Measurements from ENCODE around the gene ATP6AP2.
"Not testable (repeated sequence)": the region's sequence is repeated elsewhere in the genome, so short reads cannot be mapped to it uniquely, and the experiment has no call there.

The ATP6AP2 gene

GRCh38 chrX:40573763-40574162, 7.0 kb upstream of the ATP6AP2 start:
- Histone ChIP-seq H3K4me1 (ENCODE audit: control insufficient read depth, insufficient read depth, low read length) (no peaks in the 10 kb centered on the region), H3K4me3 (ENCODE audit: insufficient read depth, low read depth, low read length) (no peak overlapping the region), H3K27ac (ENCODE audit: insufficient read depth, low read depth, low read length, poor library complexity, severe bottlenecking) (no peak overlapping the region), H3K27me3 (ENCODE audit: control insufficient read depth, insufficient read depth, low read length, poor library complexity, severe bottlenecking) (no peaks in the 10 kb centered on the region), H3K36me3 (ENCODE audit: control insufficient read depth, insufficient read depth, low read length) (no peaks in the 10 kb centered on the region), H3K9me3 (ENCODE audit: control insufficient read depth, low read length) (no peaks in the 10 kb centered on the region)
- WGBS, 2 experiments: 65 to 85% methylated on average over 2 of the region's 2 CpGs

GRCh38 chrX:40575411-40575810, 5.4 kb upstream of the ATP6AP2 start:
- 81 to 83% methylated on average over 2 of the region's 2 CpGs for WGBS, 2 experiments
- H3K4me3 ChIP-seq (ENCODE audit: insufficient read depth, low read depth, low read length); H3K27ac ChIP-seq (ENCODE audit: insufficient read depth, low read depth, low read length, poor library complexity, severe bottlenecking); H3K36me3 ChIP-seq (ENCODE audit: control insufficient read depth, insufficient read depth, low read length); H3K27me3 ChIP-seq (ENCODE audit: control insufficient read depth, insufficient read depth, low read length, poor library complexity, severe bottlenecking); H3K4me1 ChIP-seq (ENCODE audit: control insufficient read depth, insufficient read depth, low read length); H3K9me3 ChIP-seq (ENCODE audit: control insufficient read depth, low read length): not testable (repeated sequence)

GRCh38 chrX:40576291-40576690, 4.5 kb upstream of the ATP6AP2 start:
- Histone ChIP-seq H3K4me3 (ENCODE audit: insufficient read depth, low read depth, low read length) (no peak overlapping the region), H3K4me1 (ENCODE audit: control insufficient read depth, insufficient read depth, low read length) (no peaks in the 10 kb centered on the region), H3K27me3 (ENCODE audit: control insufficient read depth, insufficient read depth, low read length, poor library complexity, severe bottlenecking) (no peaks in the 10 kb centered on the region), H3K27ac (ENCODE audit: insufficient read depth, low read depth, low read length, poor library complexity, severe bottlenecking) (no peak overlapping the region), H3K9me3 (ENCODE audit: control insufficient read depth, low read length) (no peaks in the 10 kb centered on the region), H3K36me3 (ENCODE audit: control insufficient read depth, insufficient read depth, low read length) (no peaks in the 10 kb centered on the region)
- 80 to 91% methylated on average over 2 of the region's 3 CpGs for WGBS, 2 experiments

GRCh38 chrX:40578039-40578695, 2.6 kb upstream of the ATP6AP2 start:
- no peaks in the 10 kb centered on the region for H3K27me3 ChIP-seq (ENCODE audit: control insufficient read depth, insufficient read depth, low read length, poor library complexity, severe bottlenecking)
- no peaks in the 10 kb centered on the region for H3K9me3 ChIP-seq (ENCODE audit: control insufficient read depth, low read length)
- WGBS, 2 experiments: 81 to 89% methylated on average over 7 of the region's 7 CpGs
- no peaks in the 10 kb centered on the region for H3K4me1 ChIP-seq (ENCODE audit: control insufficient read depth, insufficient read depth, low read length)
- no peaks in the 10 kb centered on the region for H3K36me3 ChIP-seq (ENCODE audit: control insufficient read depth, insufficient read depth, low read length)
- no peak overlapping the region for H3K4me3 ChIP-seq (ENCODE audit: insufficient read depth, low read depth, low read length)
- no peak overlapping the region for H3K27ac ChIP-seq (ENCODE audit: insufficient read depth, low read depth, low read length, poor library complexity, severe bottlenecking)

GRCh38 chrX:40579141-40579540, 1.6 kb upstream of the ATP6AP2 start:
- no peaks in the 10 kb centered on the region for H3K36me3 ChIP-seq (ENCODE audit: control insufficient read depth, insufficient read depth, low read length)
- no peak overlapping the region for H3K4me3 ChIP-seq (ENCODE audit: insufficient read depth, low read depth, low read length)
- H3K4me1 ChIP-seq (ENCODE audit: control insufficient read depth, insufficient read depth, low read length): no peaks in the 10 kb centered on the region
- 86 to 93% methylated on average over 2 to 3 of the region's 3 CpGs for WGBS, 2 experiments
- no peak overlapping the region for H3K27ac ChIP-seq (ENCODE audit: insufficient read depth, low read depth, low read length, poor library complexity, severe bottlenecking)
- no peaks in the 10 kb centered on the region for H3K9me3 ChIP-seq (ENCODE audit: control insufficient read depth, low read length)
- no peaks in the 10 kb centered on the region for H3K27me3 ChIP-seq (ENCODE audit: control insufficient read depth, insufficient read depth, low read length, poor library complexity, severe bottlenecking)

GRCh38 chrX:40579900-40580536, 752 bp upstream of the ATP6AP2 start:
- Histone ChIP-seq H3K9me3 (ENCODE audit: control insufficient read depth, low read length) (no peaks in the 10 kb centered on the region), H3K4me1 (ENCODE audit: control insufficient read depth, insufficient read depth, low read length) (no peaks in the 10 kb centered on the region), H3K27ac (ENCODE audit: insufficient read depth, low read depth, low read length, poor library complexity, severe bottlenecking) (no peak overlapping the region), H3K27me3 (ENCODE audit: control insufficient read depth, insufficient read depth, low read length, poor library complexity, severe bottlenecking) (no peaks in the 10 kb centered on the region), H3K36me3 (ENCODE audit: control insufficient read depth, insufficient read depth, low read length) (no peaks in the 10 kb centered on the region), H3K4me3 (ENCODE audit: insufficient read depth, low read depth, low read length) (peak overlapping the region; percentile 67)
- 21 to 26% methylated on average over 7 to 11 of the region's 12 CpGs for whole genome bisulfite sequencing, 2 experiments

- no peaks in the 10 kb centered on the region for H3K36me3 ChIP-seq (ENCODE audit: control insufficient read depth, insufficient read depth, low read length)
- H3K27ac ChIP-seq (ENCODE audit: insufficient read depth, low read depth, low read length, poor library complexity, severe bottlenecking): no peak overlapping the region
- 5 to 6% methylated on average over 13 to 14 of the region's 15 CpGs for WGBS, 2 experiments
- H3K9me3 ChIP-seq (ENCODE audit: control insufficient read depth, low read length): no peaks in the 10 kb centered on the region
- H3K4me3 ChIP-seq (ENCODE audit: insufficient read depth, low read depth, low read length): peak overlapping the region; percentile 67
- H3K4me1 ChIP-seq (ENCODE audit: control insufficient read depth, insufficient read depth, low read length): no peaks in the 10 kb centered on the region
- no peaks in the 10 kb centered on the region for H3K27me3 ChIP-seq (ENCODE audit: control insufficient read depth, insufficient read depth, low read length, poor library complexity, severe bottlenecking)
These were observed 658 bp downstream of the ATP6AP2 start for GRCh38 chrX:40581336-40581920.

- not testable (repeated sequence) for H3K9me3 ChIP-seq (ENCODE audit: control insufficient read depth, low read length); H3K36me3 ChIP-seq (ENCODE audit: control insufficient read depth, insufficient read depth, low read length); H3K4me3 ChIP-seq (ENCODE audit: insufficient read depth, low read depth, low read length); H3K27ac ChIP-seq (ENCODE audit: insufficient read depth, low read depth, low read length, poor library complexity, severe bottlenecking); H3K4me1 ChIP-seq (ENCODE audit: control insufficient read depth, insufficient read depth, low read length); H3K27me3 ChIP-seq (ENCODE audit: control insufficient read depth, insufficient read depth, low read length, poor library complexity, severe bottlenecking)
- 89 to 95% methylated on average over 12 to 13 of the region's 13 CpGs for WGBS, 2 experiments
These were observed 1.4 kb downstream of the ATP6AP2 start for GRCh38 chrX:40582178-40582577.

- Histone ChIP-seq H3K36me3 (ENCODE audit: control insufficient read depth, insufficient read depth, low read length) (no peaks in the 10 kb centered on the region), H3K4me1 (ENCODE audit: control insufficient read depth, insufficient read depth, low read length) (no peaks in the 10 kb centered on the region), H3K9me3 (ENCODE audit: control insufficient read depth, low read length) (no peaks in the 10 kb centered on the region), H3K4me3 (ENCODE audit: insufficient read depth, low read depth, low read length) (no peak overlapping the region), H3K27ac (ENCODE audit: insufficient read depth, low read depth, low read length, poor library complexity, severe bottlenecking) (no peak overlapping the region), H3K27me3 (ENCODE audit: control insufficient read depth, insufficient read depth, low read length, poor library complexity, severe bottlenecking) (no peaks in the 10 kb centered on the region)
- 95 to 100% methylated on average over 2 of the region's 2 CpGs for WGBS, 2 experiments
These were observed 2.0 kb downstream of the ATP6AP2 start for GRCh38 chrX:40582811-40583210.

GRCh38 chrX:40587623-40588022, 6.9 kb downstream of the ATP6AP2 start:
- H3K9me3 ChIP-seq (ENCODE audit: control insufficient read depth, low read length); H3K4me3 ChIP-seq (ENCODE audit: insufficient read depth, low read depth, low read length); H3K4me1 ChIP-seq (ENCODE audit: control insufficient read depth, insufficient read depth, low read length); H3K36me3 ChIP-seq (ENCODE audit: control insufficient read depth, insufficient read depth, low read length); H3K27ac ChIP-seq (ENCODE audit: insufficient read depth, low read depth, low read length, poor library complexity, severe bottlenecking); H3K27me3 ChIP-seq (ENCODE audit: control insufficient read depth, insufficient read depth, low read length, poor library complexity, severe bottlenecking): not testable (repeated sequence)
- 92 to 100% methylated on average over 1 of the region's 1 CpG for WGBS, 2 experiments

Data from ectodermal cell (in vitro differentiated cells).